Measurements from ENCODE around the gene SRR.

SRR gene

DNA sequence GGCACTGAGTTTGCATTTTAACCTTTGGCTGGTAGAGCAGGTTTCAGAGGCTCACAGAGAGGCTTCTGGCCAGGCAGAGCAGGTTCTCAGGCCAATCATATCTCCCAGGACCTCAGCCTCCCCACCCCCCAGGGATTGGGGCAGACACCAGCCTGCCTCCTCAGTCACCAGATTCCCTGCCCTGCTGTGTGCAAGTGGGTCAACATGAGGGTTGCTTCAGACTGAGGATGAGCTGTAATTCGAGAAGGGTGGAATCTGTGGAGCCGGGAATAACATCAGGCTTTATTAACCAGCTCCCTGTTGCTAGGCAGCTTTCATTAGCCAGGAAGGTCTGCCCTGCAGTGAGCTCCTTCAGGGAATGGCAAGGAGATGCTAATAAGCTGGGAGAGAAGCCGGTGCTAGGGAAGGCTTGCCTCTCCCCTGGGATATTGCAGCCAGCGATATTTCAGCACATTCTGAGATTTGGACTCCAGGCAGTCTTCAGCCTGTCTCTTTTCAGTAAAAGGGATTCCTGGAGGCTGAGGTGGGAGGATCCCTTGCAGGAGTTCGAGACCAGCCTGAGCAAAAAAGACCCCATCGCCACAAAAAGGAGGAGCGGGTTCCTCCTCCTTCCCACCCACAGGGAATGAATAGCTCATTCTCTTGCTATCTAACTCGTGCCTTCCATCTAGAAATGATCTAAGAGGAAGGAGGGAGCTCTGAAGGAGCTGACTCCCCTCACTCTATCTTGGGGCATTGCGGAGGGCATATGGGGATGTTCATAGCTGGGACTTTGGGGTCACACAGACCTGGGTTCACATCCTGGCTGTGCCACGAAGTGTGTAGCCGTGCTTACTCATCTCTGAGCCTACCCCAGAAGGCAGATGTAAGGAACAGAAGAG is 44.3 kb downstream of the SRR start:
- no peak for DNase-seq

GRCh38 chr17:2351269-2351668 is 47.5 kb downstream of the SRR start:
- no peak for DNase-seq

DNA sequence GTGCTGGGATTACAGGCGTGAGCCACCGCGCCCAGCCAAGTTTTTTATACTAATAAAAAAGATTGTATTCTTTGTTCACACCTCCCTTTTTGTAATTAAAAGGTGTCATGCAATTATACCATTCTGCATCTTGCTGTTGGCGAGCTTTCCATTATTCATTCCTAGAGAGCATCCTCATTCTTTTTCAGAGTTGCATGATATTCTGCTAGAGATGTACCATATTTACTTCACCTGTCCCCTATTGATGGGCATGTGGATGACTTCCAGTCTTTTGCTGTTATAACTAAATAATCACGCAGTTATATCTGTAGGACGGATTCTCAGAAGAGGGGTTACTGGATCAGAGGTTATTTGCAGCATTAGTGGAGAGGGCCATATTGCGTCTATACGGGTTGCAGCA is 50.6 kb downstream of the SRR start:
- no peak for DNase-seq

DNA sequence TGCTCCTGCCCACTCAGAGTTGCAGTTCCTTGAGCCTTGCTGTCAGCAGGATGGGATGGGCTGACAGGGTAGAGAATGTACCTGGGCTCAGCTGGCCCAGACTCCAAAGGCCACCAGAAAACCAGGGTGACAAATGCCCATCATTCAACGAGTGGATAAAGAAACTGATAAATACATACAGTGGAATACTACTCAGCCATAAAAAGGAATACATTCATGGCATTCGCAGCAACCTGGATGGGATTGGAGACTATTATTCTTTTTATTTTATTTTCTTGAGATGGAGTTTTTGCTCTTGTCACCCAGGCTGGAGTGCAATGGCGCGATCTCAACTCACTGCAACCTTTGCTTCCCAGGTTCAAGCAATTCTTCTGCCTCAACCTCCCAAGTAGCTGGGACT is 53.5 kb downstream of the SRR start:
- no peak for DNase-seq

GRCh38 chr17:2357931-2358434 is 54.2 kb downstream of the SRR start:
- no peak for DNase-seq

DNA sequence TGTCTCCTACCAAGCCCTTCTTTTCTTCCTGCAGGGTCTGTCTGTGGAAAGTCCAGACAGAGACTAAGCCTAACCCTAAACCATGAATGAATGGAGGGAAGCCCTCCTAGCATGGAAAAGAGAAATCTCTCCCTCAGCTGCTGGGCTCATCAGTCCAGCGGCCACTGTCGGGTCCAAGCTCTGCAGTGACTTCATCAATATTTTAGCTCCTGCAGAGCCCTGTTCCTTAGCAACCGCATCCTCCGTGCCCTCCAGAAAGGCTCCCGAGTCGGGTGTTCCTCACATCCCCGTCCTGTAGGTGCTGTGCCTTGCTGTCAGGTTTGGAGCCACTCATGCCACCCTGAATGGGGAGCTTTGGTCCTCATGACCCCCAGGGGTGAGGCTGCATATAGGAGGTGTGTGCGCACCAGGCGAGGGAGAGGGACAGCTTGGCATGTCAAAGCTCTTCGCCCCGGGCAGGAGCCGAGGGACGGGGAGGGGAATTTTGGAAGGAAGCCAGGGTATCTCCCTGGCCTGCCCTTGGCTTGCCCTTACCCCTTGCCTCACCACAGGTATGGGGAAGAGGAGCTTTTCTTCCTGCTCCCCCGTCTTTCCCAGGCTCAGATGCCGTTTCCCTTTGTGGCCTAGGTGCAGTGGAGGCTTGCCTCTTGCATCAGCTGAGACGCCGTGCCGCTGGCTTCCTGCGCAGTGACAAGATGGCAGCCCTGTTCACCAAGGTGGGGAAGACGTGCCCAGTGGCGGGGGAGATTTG is 57.4 kb downstream of the SRR start:
- no peak for DNase-seq

- DNase-seq: no peak
Measured at GRCh38 chr17:2362016-2362415, 58.3 kb downstream of the SRR start.

DNA sequence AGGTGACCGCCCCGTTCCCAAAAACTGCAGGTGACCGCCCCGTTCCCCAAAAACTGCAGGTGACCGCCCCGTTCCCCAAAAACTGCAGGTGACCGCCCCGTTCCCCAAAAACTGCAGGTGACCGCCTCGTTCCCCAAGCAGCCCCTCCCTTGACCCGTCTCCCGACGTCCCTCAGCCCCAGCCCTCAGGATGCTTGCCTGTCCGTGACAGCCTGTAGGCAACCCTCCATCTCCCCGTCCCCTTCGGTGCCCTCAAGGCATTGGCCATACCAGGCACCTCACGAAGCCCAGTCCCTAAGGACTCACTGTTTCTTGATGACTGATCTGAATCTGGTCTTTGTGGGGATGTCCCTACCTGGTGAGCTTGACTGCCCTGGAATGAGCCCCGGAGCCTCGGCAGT is 58.7 kb downstream of the SRR start:
- no peak for DNase-seq

DNA sequence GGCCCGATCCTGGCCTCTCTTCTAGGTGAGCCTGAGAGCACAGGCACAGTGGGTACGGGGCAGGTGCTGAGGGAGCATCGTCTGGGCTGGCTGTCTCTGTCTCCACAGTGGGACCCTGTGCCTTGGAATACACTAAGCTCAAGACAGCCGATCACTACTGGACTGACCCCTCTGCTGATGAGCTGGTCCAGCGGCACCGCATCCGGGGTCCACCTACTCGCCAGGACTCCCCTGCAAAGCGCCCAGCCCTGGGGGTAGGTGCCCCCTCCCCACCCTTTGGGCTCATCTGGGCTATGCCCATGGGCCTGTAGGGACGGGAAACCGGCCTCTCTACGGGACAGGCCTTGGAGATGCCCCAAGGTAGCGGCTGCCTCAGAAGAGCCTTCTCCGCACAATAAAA is 59.1 kb downstream of the SRR start:
- DNase-seq: no peak

DNA sequence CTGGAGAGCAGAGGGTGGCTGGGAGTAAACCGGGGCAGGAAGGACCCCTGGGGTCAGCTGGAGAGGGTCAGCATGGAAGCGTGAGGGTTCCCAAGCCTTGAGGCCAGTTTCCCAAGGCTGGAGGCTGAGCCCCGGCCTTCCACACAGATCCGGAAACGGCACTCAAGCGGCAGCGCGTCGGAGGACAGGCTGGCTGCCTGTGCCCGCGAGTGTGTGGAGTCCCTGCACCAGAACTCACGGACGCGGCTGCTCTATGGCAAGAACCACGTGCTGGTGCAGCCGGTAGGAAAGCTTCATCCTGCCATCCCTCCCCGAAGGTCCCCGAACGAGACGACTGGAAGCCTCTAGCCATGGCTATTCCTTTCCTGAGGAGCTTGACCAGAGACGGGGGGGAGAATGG is 59.6 kb downstream of the SRR start:
- DNase-seq: no peak

- DNase-seq: no peak
Measured at GRCh38 chr17:2363851-2364762, 60.4 kb downstream of the SRR start.

- no peak for DNase-seq
Measured at GRCh38 chr17:2364763-2365116, 61.0 kb downstream of the SRR start.

- no peak for DNase-seq
Measured at GRCh38 chr17:2365132-2365531, 61.4 kb downstream of the SRR start.

DNA sequence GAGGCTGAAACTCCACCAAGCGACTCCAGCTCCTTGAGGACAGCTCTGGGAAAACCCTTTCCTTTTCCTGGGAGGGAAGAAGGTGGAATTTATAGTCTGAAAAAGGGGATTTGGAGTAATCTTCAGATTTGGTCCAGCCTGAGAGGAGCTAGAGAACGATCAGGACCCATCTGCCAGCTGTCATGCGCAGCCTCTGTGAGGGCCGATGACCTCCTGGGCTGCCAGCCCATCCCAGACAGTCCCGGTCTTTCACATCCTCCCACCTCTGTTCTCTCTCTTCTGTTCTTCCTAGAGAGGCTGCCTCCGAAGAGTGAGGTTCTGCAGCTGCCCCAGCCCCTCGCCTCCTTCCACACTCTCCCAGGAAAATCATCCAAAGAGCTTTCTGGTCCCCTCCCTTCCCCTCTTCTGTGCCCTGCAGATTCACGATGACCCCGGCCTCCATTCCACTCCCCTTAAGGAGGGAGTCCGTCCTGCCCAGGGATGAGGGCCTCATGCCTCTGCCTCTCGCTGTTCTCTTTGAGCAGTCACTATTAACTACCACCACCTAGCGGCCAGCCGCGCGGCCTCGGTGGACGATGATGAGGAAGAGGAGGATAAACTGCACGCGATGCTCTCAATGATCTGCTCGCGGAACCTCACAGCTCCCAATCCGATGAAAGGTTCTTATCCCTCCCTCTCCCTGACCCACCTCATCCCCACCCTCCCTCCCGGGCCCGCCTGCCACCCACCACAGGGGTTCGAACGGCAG is 63.2 kb downstream of the SRR start:
- no peak for DNase-seq

GRCh38 chr17:2368359-2368758 is 64.6 kb downstream of the SRR start:
- DNase-seq: no peak

DNA sequence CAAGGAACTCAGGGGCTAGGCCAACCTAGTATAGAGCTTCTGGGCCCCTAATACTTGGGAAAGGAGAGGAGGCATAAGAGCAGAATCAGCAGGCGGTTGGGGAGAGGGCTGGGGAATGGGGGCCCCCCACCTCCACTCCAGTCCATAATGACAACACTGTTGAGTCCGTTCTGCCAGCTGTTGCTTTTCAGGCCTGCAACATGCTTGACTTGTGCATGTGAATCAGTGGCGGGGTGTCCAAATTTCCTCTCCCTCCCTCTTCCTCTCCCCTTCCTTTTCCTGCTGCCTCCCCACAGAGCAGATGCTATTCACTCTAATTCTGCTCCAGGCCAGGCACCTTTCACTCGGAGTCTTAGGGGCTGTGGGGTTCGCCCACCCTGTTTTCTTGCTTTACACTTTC is 65.3 kb downstream of the SRR start:
- DNase-seq: no peak

DNA sequence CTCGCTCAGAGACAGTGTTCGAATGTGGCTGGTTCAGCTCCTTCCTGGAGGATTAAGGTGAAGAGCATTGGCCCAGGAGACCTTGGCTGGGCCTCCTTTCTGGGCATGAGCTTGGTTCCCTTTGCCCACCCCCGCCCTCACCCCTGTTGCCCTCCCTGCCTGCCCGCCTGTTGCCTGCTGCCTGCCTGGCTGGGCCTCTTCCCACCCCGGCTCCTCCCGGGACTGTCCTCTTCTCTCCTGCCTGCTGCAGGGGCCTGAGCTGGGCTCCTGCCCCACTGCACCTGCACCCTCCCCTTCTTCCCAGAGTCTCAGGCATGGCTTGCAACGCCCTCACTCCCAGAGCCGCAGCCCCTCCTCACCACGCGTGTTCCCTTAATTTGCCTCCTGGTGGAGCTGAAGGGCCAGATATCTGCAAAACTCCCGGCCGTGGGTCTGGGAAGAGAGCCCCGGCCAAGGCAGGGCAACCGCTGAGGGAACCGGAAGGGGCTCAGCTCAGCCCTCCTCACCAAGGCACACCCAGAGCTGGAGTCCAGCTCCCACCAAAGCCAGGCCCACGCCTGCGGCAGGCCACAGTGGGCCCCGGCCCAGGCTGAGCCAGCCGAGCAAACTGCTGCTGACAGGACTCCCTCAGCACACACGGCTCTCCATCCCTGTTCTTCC is 65.9 kb downstream of the SRR start:
- DNase-seq: no peak

DNA sequence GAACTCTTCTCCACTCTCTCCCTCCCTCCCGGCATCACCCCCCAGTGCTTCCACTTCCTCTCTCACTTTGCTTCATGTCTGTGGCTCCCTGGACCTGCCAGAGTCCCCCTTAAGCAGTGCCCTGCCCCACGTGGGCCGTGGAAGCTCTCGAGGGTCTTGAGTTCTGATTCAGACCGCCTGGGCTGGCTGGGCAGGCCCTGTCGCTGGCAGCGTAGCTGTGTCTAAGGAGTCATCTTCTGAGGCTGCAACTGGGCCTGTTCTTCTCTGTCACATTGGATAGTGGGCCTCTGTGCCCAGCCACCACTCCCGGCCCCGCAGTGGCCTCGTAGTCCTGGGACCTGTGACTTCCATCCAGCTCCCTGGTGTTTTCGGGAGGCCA is 66.5 kb downstream of the SRR start:
- DNase-seq: no peak

DNA sequence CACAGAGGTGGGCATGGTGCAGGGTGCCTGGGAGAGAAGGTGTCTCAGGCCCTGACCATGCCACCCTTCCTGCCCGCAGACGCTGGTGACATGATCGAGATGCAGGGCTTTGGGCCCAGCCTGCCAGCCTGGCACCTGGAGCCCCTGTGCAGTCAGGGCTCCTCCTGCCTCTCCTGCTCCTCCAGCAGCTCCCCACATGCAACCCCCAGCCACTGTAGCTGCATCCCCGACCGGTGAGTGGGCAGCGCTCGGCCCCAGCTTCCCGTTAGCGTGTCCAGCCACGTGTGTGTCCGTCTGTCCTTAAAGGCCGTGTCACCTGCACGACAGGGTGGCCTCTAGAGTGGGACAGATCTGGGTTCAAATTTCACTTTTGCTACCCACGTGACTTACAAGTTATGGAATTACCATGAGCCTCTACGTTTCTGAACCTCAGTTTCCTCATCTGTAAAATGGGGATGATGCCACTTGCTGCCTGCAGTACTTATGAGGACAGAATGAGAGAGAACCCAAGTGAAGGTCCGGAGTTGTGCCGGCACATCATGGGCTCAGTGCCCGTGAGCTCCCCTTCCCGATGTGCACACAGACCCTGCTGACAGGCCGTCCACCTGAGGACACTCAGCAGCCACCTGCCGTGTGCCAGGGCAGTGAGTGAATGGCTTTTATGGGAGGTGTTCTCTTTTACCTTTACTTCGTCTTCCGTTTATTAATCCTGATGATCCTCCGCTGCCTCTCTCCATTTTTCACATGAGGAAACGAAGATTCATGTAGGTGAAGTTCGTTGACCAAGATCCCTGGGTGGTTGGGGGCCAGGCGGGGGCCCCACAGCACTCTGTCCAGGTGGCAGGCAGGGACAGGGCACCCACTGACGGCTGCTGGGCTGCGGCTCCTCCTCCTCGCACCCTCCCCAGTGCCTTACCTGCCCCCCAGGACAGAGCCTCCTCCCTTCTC is 67.7 kb downstream of the SRR start:
- no peak for DNase-seq

DNA sequence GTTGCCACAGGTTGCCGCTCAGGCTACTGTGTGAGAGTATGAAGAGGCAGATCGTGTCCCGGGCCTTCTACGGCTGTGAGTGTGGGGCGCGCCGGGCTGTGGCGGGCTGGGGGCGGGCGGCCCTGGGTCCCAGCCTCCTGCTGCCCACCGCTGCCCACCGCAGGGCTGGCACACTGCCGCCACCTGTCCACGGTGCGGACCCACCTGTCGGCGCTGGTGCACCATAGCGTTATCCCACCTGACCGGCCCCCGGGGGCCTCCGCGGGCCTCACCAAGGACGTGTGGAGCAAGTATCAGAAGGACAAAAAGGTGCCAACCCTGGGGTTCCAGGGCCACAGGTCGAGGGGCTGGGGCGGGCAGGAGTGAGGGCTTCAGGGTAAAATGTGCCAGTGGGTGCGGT is 68.4 kb downstream of the SRR start:
- no peak for DNase-seq

DNA sequence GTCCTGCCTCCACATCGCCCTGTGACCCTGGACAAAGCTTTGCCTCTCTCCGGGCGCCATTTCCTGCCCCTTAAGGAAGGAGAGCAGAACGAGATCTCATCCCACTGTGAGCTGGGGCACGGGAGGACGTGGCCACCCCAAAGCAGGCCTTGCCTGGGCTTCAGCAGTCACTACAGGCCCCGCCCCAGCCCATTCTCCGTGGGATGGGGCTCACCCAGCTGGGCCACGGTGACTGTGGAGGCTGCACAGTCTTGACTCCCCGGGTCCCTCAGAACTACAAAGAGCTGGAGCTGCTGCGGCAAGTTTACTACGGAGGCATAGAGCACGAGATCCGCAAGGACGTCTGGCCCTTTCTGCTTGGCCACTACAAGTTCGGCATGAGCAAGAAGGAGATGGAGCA is 68.9 kb downstream of the SRR start:
- no peak for DNase-seq
